ENCODE measurements around the gene OR2S2.

OR2S2 gene

GRCh38 chr9:35909274-35909673, 48.7 kb downstream of the OR2S2 start, which contains the start of gene SPAAR:
Gene SPAAR (plus strand): TSS chr9:35909490. CDS start chr9:35910464, 974 bp downstream.
- DNase-seq (ENCODE audit: low read depth) = no peak

- no peak for DNase-seq (ENCODE audit: low read depth)
Observed at GRCh38 chr9:35908504-35909125, 49.3 kb downstream of the OR2S2 start.

- no peak for DNase-seq (ENCODE audit: low read depth)
Observed at GRCh38 chr9:35907711-35908503, 50.0 kb downstream of the OR2S2 start.

All from stimulated activated CD8-positive, alpha-beta memory T cell treated with anti-CD3 and anti-CD28 coated beads, Interleukin-15, amount 100 ng/mL, for 24 hours (primary cell).